Stomach (tissue), 9 donors: ENCODE measurements around the gene GOT1. TPM values are rescaled to one million over a fixed set of nuclear protein-coding genes. Genes with fewer than 3 reads are reported as not detected.
A peak's percentile ranks its signal among the peaks of the same experiment; 100 is the strongest.

Source experiments
- DNase-seq, 2 donors: peaks; one replicate each; pipeline versions ENCODE4 v3.0.0 to v3.0.0-alpha.2; 2013 to 2019
- H3K27ac ChIP-seq, 5 donors: fragments of 200-600 bp in 4 of 5; sonication (generic) in 4 of 5; one replicate each; pipeline ENCODE4 v1.5.1; 2013 to 2019; ENCODE audit warnings: mild to moderate bottlenecking in 1 of 5, moderate library complexity in 1 of 5
- H3K27me3 ChIP-seq, 3 donors: fragments of 200-600 bp; sonication (generic); one replicate each; pipeline ENCODE4 v1.5.1; 2017 to 2019; ENCODE audit warnings: mixed run types in 1 of 3
- H3K36me3 ChIP-seq, 4 donors: fragments of 200-600 bp; sonication (generic); 1 replicate in 3 of 4; 2 replicates in 1 of 4; pipeline ENCODE4 v1.5.1; 2016 to 2019
- H3K4me1 ChIP-seq, 4 donors: fragments of 200-600 bp; sonication (generic); one replicate each; pipeline ENCODE4 v1.5.1; 2016 to 2019
- H3K4me3 ChIP-seq, 4 donors: fragments of 200-600 bp; sonication (generic) in 3 of 4; one replicate each; pipeline ENCODE4 v1.5.1; 2016 to 2019; ENCODE audit warnings: mild to moderate bottlenecking in 1 of 4
- H3K9me3 ChIP-seq, 4 donors: fragments of 200-600 bp; sonication (generic); one replicate each; pipeline ENCODE4 v1.5.1; 2016 to 2019
- EP300 ChIP-seq: sonication (generic); formaldehyde crosslinking; IDR thresholded peaks from one replicate; pipeline ENCODE4 v1.6.1; 2017; ENCODE audit warnings: antibody characterized with exemption
- POLR2A ChIP-seq, 4 donors: fragments of 450-650 bp; IDR thresholded peaks; one replicate each; pipeline ENCODE4 v1.6.1; 2016; ENCODE audit warnings: antibody characterized with exemption in 4 of 4, control low read depth in 2 of 4, mild to moderate bottlenecking in 1 of 4, moderate library complexity in 1 of 4
- POLR2AphosphoS5 ChIP-seq, 3 donors: sonication (generic); formaldehyde crosslinking; IDR thresholded peaks; one replicate each; pipeline ENCODE4 v1.6.1; 2016; ENCODE audit warnings: antibody characterized with exemption in 3 of 3
- WGBS, 5 donors: extraction: QIAGEN DNeasy Blood & Tissue Kit in 3 of 5; methylation state at CpG; one replicate each; pipeline versions ENCODE4 v1.1.5 to v1.1.7; 2013 to 2018; 5-methylcytosine and 5-hydroxymethylcytosine counted together
- intact Hi-C: fragments of 100-400 bp; cut with DNase I; formaldehyde crosslinking; loops from one replicate; pipeline ENCODE4 v1.15.1; 2023; ENCODE audit warnings: low total_unique reads
- polyA plus RNA-seq, 3 donors: library from polyadenylated mRNA; stranded (reverse); fragments of 200-250 nt; gene quantifications; one replicate each; pipeline ENCODE4 v1.2.3, GENCODE V29; 2013
- total RNA-seq, 5 donors: library from RNA; depleted of rRNA; stranded (reverse); fragments of >200 nt; gene quantifications; one replicate each; pipeline versions ENCODE4 v1.1.0 to v1.2.3, GENCODE V29; 2014 to 2016
- TF ChIP-seq, protein P1 (sequence below), 7 experiments: fragments of 450-650 bp in 4 of 7; fragments of 200-600 bp in 3 of 7; sonication (generic) in 3 of 7; IDR thresholded peaks; one replicate each; pipeline ENCODE4 v1.5.1; 2016 to 2019; ENCODE audit warnings: antibody characterized with exemption in 7 of 7, control low read depth in 2 of 7, mild to moderate bottlenecking in 1 of 7
- donor health status: healthy with polysubstance abuse.
- donor health status: Bipolar disorder and iron deficiency.
- donor health status: healthy.

GOT1 gene
- total and polyA plus RNA-seq, 8 donors: 25.5 to 131 (median 39.5) TPM

DNA sequence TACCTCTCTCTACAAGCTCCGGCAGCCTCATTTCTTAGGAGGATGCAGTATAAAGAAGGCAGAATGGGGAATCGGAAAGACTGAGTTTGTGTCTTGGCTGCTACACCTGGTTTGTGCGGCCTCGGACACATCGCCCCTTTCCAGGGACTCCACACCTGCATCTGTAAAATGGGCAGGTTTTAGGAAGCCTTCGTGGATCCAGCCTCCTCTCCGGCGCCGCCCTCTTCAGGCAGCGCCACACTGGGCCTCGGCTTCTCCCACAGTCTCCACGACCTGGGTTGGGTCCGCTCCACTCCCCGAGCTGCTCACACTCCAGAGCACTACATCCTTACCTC, 341 bp downstream of the GOT1 start:
- no peaks in the 10 kb centered on the region for H3K9me3 ChIP-seq
- intact Hi-C loops: no loop called here
- DNase-seq: no peak
- TF ChIP-seq, protein P1, sequence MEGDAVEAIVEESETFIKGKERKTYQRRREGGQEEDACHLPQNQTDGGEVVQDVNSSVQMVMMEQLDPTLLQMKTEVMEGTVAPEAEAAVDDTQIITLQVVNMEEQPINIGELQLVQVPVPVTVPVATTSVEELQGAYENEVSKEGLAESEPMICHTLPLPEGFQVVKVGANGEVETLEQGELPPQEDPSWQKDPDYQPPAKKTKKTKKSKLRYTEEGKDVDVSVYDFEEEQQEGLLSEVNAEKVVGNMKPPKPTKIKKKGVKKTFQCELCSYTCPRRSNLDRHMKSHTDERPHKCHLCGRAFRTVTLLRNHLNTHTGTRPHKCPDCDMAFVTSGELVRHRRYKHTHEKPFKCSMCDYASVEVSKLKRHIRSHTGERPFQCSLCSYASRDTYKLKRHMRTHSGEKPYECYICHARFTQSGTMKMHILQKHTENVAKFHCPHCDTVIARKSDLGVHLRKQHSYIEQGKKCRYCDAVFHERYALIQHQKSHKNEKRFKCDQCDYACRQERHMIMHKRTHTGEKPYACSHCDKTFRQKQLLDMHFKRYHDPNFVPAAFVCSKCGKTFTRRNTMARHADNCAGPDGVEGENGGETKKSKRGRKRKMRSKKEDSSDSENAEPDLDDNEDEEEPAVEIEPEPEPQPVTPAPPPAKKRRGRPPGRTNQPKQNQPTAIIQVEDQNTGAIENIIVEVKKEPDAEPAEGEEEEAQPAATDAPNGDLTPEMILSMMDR (IDR thresholded peaks at IDR 0.05): no peak
- TF ChIP-seq POLR2AphosphoS5 (IDR thresholded peaks at IDR 0.05): no peak
- no peak for TF ChIP-seq EP300
- no peak for TF ChIP-seq POLR2A (IDR thresholded peaks at IDR 0.05)
- 4 to 8% (median 6%) methylated on average over 13 to 14 of the region's 14 CpGs for WGBS, 5 donors
- peaks cover 22 to 60% (median 50%) of the 10 kb centered on the region in 4 donors for H3K4me1 ChIP-seq
- H3K27ac ChIP-seq: peak overlapping the region; percentile 93 to 97 (median 96)
- peaks cover 2 to 19% (median 14%) of the 10 kb centered on the region in 4 donors for H3K36me3 ChIP-seq
- no peaks in the 10 kb centered on the region for H3K27me3 ChIP-seq
- peak overlapping the region; percentile 76 to 91 (median 83) for H3K4me3 ChIP-seq

DNA sequence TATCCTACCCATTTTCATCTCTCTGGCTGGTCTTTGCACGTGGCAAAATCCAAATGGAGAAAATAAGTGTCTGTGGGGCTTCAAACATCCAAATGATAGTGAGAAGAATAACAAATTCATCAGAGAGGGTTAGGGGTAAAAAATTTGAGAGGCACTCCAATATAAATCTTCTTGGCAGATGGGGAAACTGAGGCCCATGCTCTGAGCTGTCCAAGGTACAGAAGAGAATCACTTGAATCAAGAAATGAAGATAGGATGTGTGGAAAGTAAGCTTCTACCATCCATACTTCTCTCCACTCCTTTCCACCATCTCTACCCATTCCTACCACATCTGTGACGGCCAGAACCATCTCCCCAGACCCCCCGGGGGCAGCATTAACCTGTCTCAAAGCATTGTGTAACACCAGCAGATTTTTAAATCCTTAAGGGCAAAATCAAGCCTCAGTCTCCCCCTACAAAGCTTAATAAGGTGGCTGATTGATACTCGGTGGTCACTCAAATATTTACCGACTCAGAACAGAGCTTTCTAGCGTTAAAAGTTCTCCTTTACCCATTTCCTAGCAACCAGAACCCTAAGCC, 818 bp downstream of the GOT1 start:
- H3K4me1 ChIP-seq: peaks cover 22 to 55% (median 47%) of the 10 kb centered on the region in 4 donors
- TF ChIP-seq EP300: no peak
- peak overlapping the region; percentile 48 to 97 (median 96) for H3K27ac ChIP-seq
- no peaks in the 10 kb centered on the region for H3K27me3 ChIP-seq
- intact Hi-C loops: no loop called here
- H3K36me3 ChIP-seq: peaks cover 3 to 23% (median 19%) of the 10 kb centered on the region in 4 donors
- peak overlapping the region; percentile 76 to 91 (median 83) for H3K4me3 ChIP-seq
- 20 to 29% (median 21%) methylated on average over 6 of the region's 6 CpGs for WGBS, 5 donors
- no peaks in the 10 kb centered on the region for H3K9me3 ChIP-seq
- no peak for DNase-seq

DNA sequence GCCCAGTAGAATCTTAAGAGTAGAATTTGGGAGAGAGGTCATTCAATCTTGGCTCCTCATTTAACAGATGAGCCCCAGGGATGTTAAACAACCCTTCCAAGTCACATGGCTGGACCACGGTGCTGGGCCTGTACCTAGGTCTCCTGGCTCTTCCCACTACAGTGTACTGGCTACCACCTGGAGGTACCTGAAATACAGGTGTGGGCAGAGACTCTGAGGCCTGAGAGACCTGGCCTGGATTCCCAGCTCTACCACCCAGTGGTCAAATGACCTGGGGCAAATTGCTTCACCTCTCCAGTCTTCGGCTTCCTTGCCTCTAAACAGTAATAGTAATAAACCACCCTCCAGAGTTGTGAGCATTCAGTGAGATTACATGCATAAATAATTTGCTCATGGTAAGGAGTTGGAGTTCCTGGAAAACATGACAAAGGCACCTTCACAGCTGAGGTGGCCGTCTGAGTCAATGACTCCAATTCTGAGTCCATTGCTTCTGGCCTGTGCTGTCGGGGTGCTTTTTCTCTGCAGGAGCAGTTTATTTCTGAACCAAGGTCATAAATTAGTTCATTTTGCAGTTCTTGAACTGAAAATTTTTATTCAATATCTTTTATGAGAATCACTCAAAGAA, 2.7 kb downstream of the GOT1 start:
- Histone ChIP-seq H3K9me3 (no peaks in the 10 kb centered on the region), H3K4me3 (no peak overlapping the region), H3K36me3 (peaks cover 3 to 27% (median 22%) of the 10 kb centered on the region in 4 donors), H3K27me3 (no peaks in the 10 kb centered on the region), H3K27ac (peak overlapping the region in 1 of 5 donors; percentile 2), H3K4me1 (peaks cover 12 to 36% (median 29%) of the 10 kb centered on the region in 4 donors)
- intact Hi-C loops: no loop called here
- 74 to 83% (median 79%) methylated on average over 4 of the region's 4 CpGs for WGBS, 5 donors
- no peak for TF ChIP-seq POLR2A (IDR thresholded peaks at IDR 0.05)
- no peak for TF ChIP-seq EP300
- no peak for TF ChIP-seq POLR2AphosphoS5 (IDR thresholded peaks at IDR 0.05)
- TF ChIP-seq, protein P1 (IDR thresholded peaks at IDR 0.05): no peak
- DNase-seq: no peak

DNA sequence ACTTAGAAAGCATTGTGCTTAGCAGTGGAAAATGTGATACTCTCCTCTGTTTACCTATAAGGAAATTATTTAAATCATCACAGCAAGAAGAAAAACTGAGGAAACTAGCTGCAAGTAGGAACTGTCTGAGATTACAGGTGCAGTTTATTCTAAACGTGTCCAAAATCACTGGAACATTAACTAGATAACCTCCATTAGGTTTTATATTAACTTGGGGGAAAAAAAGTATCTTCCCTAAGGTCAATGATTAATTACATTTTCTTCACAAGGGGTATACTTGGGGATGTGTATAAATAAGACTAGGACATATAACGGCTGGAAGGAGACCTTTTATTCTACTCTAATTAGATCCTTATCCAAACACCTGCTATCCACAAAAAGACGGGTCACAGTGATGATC, 3.7 kb downstream of the GOT1 start:
- Histone ChIP-seq H3K27ac (no peak overlapping the region), H3K36me3 (peaks cover 3 to 32% (median 22%) of the 10 kb centered on the region in 4 donors), H3K9me3 (no peaks in the 10 kb centered on the region), H3K4me3 (no peak overlapping the region), H3K27me3 (no peaks in the 10 kb centered on the region), H3K4me1 (peaks cover 4 to 26% (median 21%) of the 10 kb centered on the region in 4 donors)
- intact Hi-C loops: no loop called here
- WGBS, 5 donors: 51 to 60% (median 54%) methylated on average over 3 of the region's 3 CpGs
- no peak for DNase-seq
- TF ChIP-seq POLR2AphosphoS5 (IDR thresholded peaks at IDR 0.05) (no peak), EP300 (no peak), POLR2A (IDR thresholded peaks at IDR 0.05) (no peak)
- TF ChIP-seq, protein P1 (IDR thresholded peaks at IDR 0.05): no peak

DNA sequence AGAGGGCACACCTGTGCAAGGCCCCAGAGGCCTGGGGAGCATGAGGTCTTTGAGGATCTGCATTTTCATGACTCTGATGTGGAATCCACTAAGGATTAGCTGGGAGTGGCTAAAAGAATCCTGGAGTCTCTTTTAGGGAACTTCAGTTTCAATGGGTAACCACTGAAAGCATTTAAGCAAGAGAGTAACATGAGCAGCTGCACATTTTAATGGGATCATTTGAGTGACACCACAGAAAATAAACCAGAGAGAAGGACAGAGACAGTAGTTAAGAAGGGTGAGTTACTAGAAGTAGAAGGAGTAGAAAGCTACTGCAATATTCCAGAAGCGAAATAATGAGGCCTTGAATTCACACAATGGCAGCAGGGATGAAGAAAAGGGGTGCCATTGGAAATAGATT, 5.2 kb downstream of the GOT1 start:
- TF ChIP-seq, protein P1 (IDR thresholded peaks at IDR 0.05): no peak
- no peak for TF ChIP-seq POLR2AphosphoS5 (IDR thresholded peaks at IDR 0.05)
- no peak for TF ChIP-seq EP300
- no peak for TF ChIP-seq POLR2A (IDR thresholded peaks at IDR 0.05)
- Histone ChIP-seq H3K9me3 (no peaks in the 10 kb centered on the region), H3K4me1 (peaks cover 0 to 19% (median 14%) of the 10 kb centered on the region in 4 donors), H3K4me3 (no peak overlapping the region), H3K27me3 (no peaks in the 10 kb centered on the region), H3K36me3 (peaks cover 3 to 45% (median 30%) of the 10 kb centered on the region in 4 donors), H3K27ac (no peak overlapping the region)
- no peak for DNase-seq
- intact Hi-C loops: no loop called here
- WGBS, 5 donors: 89 to 100% (median 98%) methylated on average over 1 of the region's 1 CpG
